Adipose tissue (tissue), 3 donors: ENCODE data around the gene SEMA5A. TPM values are rescaled to one million over a fixed set of nuclear protein-coding genes. Genes with fewer than 3 reads are reported as not detected.

ENCODE experiments used
- H3K27ac ChIP-seq: one replicate; pipeline ENCODE4 v1.5.1; 2013; ENCODE audit warnings: low read depth, low read length
- WGBS, 3 donors: extraction: QIAGEN DNeasy Blood & Tissue Kit; methylation state at CpG; one replicate each; pipeline ENCODE4 v1.1.7; 2013; 5-methylcytosine and 5-hydroxymethylcytosine counted together
- polyA plus RNA-seq, 3 donors: library from polyadenylated mRNA; stranded (reverse); fragments of 200-250 nt; gene quantifications; one replicate each; pipeline ENCODE4 v1.2.3, GENCODE V29; 2013
- donor health status: healthy with polysubstance abuse.
- donor health status: Bipolar disorder and iron deficiency.
- donor health status: healthy.

Gene SEMA5A
- polyA plus RNA-seq, 3 donors: 0.70 to 1.5 (median 1.2) TPM

DNA sequence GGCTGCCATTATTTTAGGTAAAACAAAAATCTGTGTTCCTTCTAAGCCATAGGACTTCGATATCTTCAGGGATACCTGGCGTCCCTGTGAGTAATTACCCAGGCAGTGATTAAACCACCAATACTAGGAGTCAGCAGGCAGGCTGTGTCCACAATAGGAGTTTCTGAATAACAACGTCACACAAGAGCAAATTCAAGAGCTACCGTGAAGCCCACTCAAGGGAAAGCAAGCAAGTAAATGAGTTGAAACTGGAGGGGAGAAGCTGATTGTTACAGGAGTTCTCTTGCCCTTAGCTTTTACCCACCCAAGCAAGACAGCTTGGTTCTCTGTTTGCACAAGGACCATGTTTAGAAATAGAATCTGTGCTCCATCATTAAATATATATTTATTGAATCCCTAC is 50.8 kb downstream of the SEMA5A start:
- no peak overlapping the region for H3K27ac ChIP-seq

DNA sequence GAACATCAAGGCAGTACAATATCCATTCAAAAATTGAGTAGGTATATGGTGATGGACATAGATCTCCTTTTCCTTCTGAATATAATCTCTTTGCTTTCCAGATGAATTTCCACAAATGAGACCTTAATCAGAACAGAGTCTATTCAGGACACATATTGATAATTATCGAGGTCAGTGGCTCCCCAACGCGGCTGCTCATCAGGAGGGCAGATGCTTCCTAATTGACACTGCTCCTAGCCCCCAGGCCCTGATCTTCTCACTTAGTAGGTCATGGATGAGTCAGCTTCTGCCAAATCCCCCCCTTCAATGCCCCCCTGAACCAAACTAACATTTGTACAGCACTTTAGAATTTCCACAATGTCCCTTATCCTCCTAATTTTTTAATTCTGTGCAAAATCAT is 51.6 kb downstream of the SEMA5A start:
- H3K27ac ChIP-seq: no peak overlapping the region
- 85 to 91% (median 87%) methylated on average over 3 of the region's 3 CpGs for WGBS, 3 donors

More for the DNA sequence above, 50.8 kb downstream of the SEMA5A start:
- WGBS, 3 donors: 87 to 90% (median 89%) methylated on average over 4 of the region's 4 CpGs

DNA sequence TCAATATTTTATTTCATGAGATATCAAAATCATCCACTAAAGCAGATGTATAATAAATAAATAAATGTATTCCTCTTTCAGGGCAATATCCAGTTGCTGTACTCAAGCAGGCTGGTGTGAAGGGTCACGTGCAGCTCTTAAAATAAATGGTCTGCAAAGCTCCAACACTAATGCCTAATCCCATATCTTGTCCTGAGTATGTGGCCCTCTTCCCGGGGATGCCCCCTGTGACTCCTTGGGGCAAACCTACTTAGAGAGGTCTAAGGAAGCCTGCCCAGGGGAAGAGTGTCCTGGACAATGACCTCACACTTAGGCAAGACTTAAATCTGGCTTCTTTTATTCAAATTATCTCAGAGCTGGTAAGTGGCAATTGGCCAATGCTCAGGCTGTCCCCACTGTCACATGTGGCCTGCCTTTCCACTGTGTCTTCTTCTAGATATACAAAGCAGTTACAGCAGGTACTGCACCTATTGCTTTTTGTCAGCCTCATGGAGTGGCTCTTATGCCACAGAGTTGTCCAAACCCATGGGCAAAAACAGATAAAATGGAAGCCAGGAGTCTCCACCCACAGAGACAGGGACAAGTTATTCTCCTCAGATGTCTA is 55.3 kb downstream of the SEMA5A start:
- no peak overlapping the region for H3K27ac ChIP-seq
- 70 to 91% (median 78%) methylated on average over 2 of the region's 2 CpGs for WGBS, 3 donors

DNA sequence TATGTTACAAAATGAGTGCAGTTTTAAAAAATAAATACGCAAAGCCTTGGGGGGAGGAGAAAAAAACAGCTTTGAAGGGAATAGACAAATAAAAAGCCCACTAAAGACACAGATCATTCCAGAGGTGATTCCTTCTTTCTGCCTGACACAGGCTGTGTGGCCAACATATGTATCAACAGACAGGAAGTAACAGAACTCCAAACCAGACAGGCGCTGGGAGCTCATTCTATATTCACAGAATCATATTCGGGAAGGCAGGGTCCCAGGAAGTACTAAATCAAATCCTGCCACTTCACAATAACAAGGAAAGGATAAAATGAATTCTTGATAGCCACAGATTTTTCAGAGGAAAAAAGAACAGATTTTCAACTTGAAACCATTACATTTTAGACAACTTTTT is 62.1 kb downstream of the SEMA5A start:
- H3K27ac ChIP-seq: no peak overlapping the region
- 71 to 72% (median 72%) methylated on average over 3 of the region's 3 CpGs for WGBS, 3 donors

DNA sequence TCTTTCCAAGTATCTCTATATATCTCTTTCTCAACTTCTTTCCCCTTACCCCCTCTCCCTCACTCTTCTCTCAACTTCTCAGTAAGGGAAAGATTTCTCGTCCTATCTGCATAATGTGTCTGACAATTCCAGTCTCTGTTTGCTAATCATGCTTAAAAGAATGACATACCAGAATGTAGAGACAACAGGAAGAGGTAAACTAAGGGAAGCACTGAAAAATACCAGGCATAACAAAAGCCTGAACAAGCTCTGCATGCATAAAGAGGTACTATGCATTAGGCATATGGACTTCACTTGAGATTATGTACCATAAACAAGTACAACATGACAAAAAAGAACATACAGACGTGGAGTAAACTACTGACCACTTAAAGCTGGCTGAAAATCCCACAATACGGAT is 62.6 kb downstream of the SEMA5A start:
- H3K27ac ChIP-seq: no peak overlapping the region
- WGBS, 3 donors: 50 to 66% (median 54%) methylated on average over 3 of the region's 3 CpGs

DNA sequence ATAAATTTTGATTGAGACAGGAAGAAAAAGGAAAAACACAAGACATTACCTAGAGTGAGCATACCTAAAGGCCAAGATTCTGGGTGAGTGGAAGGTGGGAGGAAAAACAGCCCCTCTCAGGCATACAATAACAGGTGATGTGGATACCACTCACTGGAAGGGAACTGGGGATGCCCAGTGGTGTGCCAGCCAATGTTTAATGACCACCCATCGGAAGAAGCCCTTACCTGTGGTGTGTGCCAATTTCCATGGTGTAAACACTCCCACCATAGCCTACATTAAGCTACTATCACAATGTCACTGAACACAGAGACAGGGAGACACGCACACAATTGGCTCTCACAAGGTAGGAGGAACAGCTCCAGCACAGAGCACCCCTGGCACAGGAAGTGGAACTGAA is 63.5 kb downstream of the SEMA5A start:
- WGBS, 3 donors: 91 to 98% (median 92%) methylated on average over 2 of the region's 2 CpGs

DNA sequence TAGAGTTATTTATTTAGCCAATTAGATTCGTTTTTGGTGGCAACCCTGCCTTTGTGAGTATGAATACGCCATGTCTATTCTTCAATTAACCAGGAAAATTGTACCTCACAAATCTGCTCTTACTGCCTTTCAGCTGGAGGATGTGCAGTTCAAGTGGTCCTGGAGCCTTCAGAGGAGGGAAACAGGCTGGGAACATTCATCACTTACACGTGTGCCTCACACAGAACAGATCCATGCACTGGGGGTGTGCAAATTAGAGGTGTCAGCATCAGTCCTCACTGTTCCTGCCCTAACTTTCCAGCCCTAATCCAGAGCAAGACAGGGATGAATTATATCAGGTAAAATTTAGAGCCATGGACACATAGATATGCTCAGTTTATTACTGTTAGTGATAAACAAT is 65.4 kb downstream of the SEMA5A start:
- H3K27ac ChIP-seq: no peak overlapping the region
- WGBS, 3 donors: 72 to 76% (median 74%) methylated on average over 3 of the region's 3 CpGs

More for the DNA sequence above, 63.5 kb downstream of the SEMA5A start:
- H3K27ac ChIP-seq: no peak overlapping the region

DNA sequence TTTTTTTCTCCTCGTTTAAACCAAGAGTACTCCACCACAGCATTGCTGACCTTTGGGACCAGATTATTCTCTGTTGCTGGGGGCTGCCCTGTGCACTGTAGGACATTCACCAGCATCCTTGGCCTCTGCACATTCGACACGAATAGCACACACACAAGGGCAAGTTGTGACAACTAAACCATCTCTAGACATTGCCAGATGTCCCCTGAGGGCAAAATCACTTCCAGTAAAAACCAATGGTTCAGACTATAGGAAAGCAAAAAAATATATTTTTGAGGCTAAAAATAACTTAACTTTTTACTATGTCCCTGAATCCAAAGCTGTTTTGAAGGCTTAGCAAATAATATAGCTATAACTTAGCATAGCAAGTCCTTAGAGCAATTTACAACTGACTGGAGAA is 65.9 kb downstream of the SEMA5A start:
- 82 to 90% (median 83%) methylated on average over 3 of the region's 3 CpGs for WGBS, 3 donors
- H3K27ac ChIP-seq: no peak overlapping the region

DNA sequence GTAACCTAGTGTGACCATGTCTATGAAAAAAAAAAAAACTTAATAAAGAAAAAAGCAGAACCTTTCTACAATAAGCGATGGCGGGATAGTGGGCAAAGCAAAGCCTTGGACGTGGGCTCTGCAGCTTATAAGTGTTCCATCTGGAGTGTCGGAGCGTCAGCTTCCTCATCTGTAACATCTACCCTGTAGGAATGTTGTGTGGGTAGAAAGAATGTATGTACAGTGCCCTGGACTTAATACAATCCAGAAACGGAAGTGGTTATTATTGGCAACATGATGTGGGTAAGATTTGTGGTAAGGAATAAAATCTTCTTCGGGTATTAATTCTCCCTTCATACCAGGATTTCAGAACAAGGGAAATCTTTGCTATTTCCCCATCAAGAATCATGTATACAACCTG is 66.5 kb downstream of the SEMA5A start:
- H3K27ac ChIP-seq: no peak overlapping the region
- WGBS, 3 donors: 89 to 93% (median 90%) methylated on average over 7 of the region's 7 CpGs

DNA sequence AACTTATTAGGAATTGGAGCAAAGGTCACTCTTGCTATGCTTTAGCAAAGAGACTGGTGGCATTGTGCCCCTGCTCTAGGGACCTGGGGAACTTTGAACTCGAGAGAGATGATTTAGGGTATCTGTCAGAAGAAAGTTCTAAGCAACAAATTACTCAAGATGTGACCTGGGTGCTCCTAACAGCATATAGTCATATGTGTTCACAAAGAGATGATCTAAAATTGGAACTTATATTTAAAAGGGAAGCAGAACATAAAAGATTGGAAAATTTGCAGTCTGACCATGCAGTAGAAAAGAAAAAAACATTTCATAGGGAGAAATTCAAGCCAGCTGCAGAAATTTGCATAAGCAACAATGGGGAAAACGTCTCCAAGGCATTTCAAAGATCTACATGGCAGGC is 68.3 kb downstream of the SEMA5A start:
- no peak overlapping the region for H3K27ac ChIP-seq
- 61 to 65% (median 62%) methylated on average over 2 of the region's 2 CpGs for WGBS, 3 donors

DNA sequence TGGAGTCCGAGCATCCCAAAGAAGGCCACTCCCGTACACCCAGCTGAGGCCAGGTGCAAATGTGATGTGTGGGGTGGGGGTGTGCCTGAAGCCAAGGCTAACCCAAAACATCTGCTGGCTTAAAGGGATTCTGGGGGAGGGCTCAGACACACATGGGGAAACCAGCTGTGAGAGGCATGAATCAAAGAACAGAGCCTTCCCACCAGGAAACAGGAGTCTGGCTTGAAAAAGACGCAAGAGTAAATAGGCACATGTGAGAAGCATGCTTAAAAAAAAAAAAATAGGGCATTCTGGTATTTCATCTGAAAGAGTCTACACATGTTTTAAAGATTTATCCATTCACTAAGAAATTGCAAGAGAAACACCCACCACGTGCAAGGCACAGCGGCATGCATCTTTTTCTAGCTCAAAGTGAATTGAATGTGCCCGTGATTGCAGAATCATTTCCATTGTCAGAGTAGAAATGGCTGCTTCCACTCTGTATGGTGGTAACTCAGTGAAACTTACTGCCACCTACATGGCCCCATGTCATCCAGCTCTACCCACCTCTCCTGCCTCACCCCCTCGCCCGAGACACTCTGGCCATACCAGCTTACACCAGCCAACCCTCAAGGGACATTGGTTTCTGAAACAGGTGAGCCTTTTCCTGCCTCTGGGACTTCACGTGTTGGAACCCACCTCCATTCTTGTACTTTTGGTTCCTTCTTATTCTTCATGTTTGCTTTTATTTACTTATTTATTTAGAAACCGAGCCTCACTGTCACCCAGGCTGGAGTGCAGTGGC is 71.5 kb downstream of the SEMA5A start:
- 83 to 84% (median 84%) methylated on average over 10 of the region's 10 CpGs for WGBS, 3 donors
- H3K27ac ChIP-seq: no peak overlapping the region

DNA sequence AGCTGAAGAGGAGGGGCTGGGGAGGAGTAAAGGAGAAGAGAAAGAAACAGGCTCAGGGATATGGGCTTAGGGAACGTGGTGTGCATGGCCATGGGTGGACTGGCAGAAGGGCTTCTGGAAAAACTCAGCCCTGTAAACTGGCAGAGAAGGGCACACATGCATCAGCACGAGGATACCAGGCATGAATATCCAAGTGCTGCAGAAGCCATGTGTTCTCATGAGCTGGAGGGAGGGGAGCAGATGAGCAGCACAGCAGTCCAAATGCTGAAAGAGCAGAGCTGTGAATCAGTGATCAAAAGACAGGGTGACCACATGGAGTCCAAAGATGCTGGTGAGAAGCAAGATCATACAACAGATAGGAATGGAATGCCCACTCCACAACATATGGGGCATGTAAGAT is 72.3 kb downstream of the SEMA5A start:
- no peak overlapping the region for H3K27ac ChIP-seq
- 68 to 81% (median 77%) methylated on average over 2 of the region's 2 CpGs for WGBS, 3 donors

DNA sequence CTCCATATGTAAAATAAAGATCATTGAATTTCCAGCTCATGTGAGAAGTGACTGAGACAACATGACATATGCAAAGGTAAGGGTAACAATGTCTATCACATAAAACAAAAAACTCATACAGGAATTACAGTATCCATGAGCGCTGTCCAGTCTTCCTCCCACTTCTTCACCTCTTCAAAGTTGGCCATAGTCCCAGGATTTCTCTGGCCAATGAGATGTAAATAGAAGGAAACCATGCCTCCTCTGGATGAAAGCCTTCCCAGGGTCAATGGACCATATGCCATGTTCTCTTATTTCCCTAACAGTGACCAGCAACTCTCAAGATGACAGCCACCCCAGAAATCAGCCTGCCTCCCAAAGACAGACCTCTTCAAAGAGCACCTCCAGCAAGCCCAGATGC is 75.5 kb downstream of the SEMA5A start:
- 83 to 97% (median 92%) methylated on average over 1 of the region's 1 CpG for WGBS, 3 donors
- H3K27ac ChIP-seq: no peak overlapping the region

DNA sequence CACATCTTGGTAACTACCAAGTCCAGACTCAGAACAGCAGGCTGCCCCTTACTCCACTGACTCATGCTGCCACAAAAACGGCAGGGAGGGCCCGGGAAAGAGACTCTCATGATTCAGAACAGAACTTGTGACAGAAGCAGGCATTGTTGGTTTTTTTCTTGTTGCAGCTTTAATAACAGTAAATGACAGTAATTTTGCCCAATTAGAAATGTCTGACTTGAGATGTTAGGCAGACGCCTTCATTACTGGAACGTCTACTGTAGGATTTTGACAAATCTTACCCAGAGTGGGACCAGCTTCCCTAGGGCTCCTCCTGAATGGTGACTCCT is 77.9 kb downstream of the SEMA5A start:
- WGBS, 3 donors: 54 to 76% (median 58%) methylated on average over 4 of the region's 4 CpGs
- H3K27ac ChIP-seq: no peak overlapping the region

DNA sequence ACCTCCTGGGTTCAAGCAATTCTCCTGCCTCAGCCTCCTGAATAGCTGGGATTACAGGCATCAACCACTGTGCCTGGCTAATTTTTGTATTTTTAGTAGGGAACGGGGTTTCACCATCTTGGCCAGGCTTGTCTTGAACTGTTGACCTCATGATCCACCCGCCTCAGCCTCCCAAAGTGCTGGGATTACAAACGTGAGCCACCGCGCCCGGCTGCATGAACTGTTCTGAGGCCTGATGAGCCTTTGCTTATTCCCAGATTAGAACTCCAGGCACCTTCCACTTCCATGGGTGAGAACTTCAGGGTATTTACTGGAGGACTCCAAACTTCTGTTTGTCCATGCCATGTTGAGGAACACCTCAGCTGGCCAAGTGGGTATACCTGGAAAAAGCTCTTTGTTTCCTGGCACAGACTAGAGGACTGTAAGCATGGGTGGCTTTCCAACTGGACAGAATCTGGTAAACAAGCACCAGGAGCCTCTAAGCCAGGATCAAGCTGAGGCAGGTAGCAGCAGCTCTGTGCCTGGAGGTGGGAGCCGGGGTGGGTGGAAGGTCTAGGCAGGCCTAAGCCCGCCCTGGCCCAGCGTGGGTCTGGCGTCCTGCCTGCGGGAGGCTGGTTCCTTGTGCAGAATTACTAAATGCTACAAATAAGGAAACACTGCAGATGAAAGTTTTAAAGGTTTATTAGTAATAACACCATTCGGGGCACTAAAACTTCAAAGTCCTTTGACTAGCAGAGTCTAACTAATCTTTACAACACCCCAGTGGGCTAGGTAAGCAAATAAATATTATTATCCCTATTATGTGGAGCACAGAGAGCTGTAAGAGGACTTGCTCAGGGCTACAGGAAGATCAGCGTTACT is 78.4 kb downstream of the SEMA5A start:
- H3K27ac ChIP-seq: no peak overlapping the region
- WGBS, 3 donors: 65 to 86% (median 77%) methylated on average over 13 of the region's 13 CpGs

DNA sequence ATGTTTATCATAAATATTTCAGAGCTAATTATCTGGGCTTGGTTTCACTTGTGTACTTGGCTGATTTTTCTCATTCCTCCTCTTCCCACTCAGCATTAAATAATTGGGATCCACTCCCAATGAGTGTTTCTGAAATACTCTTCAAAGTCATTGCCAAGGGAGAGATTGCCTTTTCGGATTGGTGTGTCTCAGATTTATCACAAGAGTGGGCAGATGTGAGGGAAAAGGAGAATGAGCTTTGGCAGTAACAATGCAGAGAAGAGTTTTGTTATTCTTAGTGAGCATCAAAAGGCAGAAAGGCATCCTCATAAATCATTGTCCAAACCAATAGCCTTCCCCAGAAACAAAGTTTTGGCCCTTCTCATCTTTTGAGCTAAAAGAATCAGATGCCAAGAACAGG is 79.2 kb downstream of the SEMA5A start:
- H3K27ac ChIP-seq: no peak overlapping the region
- WGBS, 3 donors: 52 to 72% (median 53%) methylated on average over 1 of the region's 1 CpG

DNA sequence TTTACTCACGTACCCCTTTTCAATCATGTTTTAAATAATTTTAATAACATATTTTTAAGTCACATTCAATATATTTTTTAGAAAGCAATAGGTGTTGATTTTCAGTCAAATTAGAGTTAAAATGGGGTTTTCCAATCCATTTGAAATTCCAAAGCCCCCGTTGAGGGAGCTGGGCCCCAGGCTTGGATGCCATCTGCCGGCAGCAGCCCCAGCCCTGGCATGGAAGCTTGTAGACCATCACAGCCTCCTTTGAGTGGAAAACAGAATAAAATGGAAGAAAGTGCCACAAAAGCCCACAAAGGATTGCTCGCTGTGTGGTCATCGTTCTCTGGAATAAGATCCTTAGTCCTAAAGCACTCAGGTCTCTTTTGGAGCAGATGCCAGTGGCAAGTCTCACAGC is 81.4 kb downstream of the SEMA5A start:
- H3K27ac ChIP-seq: no peak overlapping the region
- WGBS, 3 donors: 84 to 91% (median 87%) methylated on average over 5 of the region's 5 CpGs

DNA sequence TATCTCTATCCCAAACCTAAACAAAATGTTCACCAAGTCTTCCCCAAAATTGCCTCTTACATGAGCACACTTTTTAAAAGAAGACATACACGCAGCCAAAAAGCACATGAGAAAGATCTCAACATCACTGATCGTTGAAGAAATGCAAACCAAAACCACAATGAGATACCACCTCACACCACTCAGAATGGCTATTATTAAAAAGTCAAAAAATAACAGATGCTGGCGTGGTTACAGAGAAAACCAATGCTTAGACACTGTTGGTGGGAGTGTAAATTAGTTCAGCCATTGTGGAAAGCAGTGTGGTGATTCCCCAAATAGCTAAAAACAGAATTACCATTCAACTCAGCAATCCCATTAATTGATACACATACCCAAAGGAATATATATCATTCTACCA is 83.8 kb downstream of the SEMA5A start:
- H3K27ac ChIP-seq: no peak overlapping the region
- WGBS, 3 donors: 87 to 91% (median 87%) methylated on average over 3 of the region's 3 CpGs

DNA sequence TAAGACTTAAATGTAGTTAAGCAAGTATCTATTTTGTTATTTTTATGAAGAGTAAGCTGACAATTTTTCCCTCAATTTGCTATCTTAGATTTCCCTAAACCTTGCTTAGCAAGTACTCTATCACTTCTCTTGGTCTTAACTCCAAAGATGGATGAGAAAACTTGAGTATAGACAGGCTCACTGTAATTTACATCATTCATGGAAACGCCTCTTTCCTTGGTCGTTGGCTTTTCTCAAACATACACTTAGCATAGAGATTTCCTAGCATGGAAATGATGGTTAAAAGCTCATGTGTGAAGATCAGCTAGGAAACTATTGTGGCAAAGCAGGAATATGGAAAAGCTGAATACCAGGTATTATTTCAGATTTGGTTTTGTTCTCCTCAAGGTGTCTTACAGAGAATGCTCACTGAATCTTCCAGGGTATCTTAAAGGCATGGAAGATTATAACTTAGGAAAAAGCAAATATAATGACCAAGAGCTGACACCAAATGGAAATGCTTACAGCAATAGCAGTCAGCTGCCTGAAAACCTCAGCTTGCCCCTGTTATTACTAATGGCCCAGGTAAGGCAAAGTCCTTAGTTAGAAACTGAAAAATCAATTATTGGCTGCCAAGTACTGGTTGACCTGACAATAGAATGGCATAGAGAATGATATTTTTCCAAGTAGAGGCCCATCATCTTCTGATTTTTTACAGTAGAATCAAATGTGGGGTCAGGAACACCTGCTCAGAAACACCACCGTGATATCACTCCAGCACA is 84.8 kb downstream of the SEMA5A start:
- 79 to 89% (median 88%) methylated on average over 3 of the region's 3 CpGs for WGBS, 3 donors
- H3K27ac ChIP-seq: no peak overlapping the region
